ENCODE results near the gene FAM174B.
A peak's percentile ranks its signal among the peaks of the same experiment; 100 is the strongest.

The FAM174B gene

DNA sequence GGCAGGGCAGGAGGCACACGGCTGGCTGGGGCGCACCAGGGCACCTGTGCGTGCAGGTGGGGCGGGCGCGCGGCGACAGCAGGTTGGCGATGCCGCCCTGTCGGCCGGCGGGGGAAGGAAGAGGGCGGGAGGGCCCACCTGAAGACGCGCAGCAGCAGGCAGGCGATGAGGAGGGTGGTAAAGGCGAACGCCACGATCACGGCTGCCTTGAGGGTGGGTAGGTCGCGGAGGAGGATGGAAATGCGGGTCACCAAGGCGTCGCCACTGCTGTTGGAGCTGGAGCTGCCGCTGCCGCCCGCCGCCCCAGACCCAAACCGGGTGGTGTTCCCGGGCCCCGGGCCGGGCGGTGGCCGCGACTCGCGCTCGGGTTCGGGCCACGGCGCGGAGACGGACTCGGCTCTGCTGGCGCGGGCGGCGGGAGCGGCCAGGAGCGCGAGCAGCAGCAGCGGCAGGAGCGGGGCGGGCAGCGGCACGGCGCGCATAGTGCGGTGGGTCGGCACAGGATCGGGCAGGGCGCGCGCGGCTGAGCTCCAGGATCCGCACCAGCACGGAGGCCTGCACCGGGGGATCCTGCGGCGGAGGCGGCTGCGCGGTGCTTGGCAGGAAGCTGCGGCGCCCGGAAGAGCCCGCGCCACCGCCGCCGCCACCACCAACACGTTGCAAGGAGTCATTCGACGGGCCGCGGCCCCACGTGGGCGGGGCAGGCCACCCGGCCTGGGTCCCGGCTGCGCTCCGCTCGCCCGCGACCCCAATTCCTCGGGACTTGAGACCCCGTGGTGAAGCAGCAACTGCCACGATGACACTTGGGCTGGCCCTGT, at the start of gene FAM174B:
Gene FAM174B, minus strand, starts transcription at position 598 of the 818 bp plus-strand sequence.
- TF ChIP-seq JUND (IDR thresholded peaks at IDR 0.05; ENCODE audit: low read depth) = no peak
- peak; percentile 67 to 83 for DNase-seq (ENCODE audit: low read depth in 1 of 2, low spot score in 1 of 2)
- in situ Hi-C loops (cut with HindIII; ENCODE audit: low pct_unique_long_range_greater_than_20kb, low sequenced_read_pairs) = no loop called here

DNA sequence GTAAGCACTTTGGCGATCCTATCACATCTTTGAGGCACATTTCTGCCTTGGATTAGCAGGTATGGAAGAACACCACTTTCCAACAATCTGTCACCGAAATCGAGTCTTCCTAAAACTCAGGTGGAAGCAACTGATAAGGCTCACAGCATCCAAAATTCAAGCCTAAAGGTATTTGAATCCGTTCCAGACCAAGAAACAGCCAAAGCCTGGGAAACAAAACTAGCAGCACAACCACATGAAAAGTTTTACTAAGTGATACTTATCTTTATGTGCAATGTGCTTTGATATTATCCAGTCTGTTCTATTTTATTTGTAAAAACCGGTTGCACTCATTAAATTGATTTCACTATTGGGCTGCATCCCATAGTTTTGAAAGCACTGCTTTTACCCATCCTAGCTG, 40.5 kb upstream of the FAM174B start:
- DNase-seq (ENCODE audit: low read depth in 1 of 2, low spot score in 1 of 2) = peak in 1 of 2 experiments; percentile 40
- TF ChIP-seq JUND (IDR thresholded peaks at IDR 0.05; ENCODE audit: low read depth) = no peak
- in situ Hi-C loops (cut with HindIII; ENCODE audit: low pct_unique_long_range_greater_than_20kb, low sequenced_read_pairs) = no loop called here

DNA sequence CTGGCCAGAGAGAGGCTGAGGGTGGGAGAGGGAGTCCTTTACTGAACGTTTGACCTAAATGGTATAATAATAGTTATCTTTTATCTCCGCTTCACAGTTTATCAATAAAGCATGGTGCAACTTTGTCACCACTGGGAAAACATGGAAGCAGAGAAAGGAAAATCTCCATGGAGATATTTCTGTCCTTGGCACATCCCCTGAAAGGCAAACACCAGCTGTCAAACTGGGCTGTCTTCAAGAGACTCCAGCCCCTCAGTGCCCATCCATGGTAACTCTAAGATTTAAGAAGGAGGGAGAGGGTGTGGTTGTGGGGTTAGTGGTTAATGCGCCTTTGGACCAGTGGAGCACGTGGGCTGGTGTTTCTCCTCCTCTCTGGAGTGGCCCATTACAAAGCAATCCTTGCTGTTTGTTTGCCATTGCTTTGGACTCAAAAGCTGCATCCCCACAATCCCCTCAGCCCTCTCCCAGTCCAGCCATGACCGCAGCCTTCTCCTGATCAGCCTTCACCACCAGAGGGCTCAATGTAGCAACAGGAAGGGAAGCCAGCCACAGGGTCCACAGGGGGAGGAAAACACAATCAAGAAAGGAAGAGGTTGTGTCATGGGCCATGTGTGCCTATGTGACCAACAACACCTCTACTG, 38.2 kb upstream of the FAM174B start:
- no peak for TF ChIP-seq JUND (IDR thresholded peaks at IDR 0.05; ENCODE audit: low read depth)
- DNase-seq (ENCODE audit: low read depth in 1 of 2, low spot score in 1 of 2) = peak; percentile 42 to 71
- in situ Hi-C loops (cut with HindIII; ENCODE audit: low pct_unique_long_range_greater_than_20kb, low sequenced_read_pairs) = no loop called here

DNA sequence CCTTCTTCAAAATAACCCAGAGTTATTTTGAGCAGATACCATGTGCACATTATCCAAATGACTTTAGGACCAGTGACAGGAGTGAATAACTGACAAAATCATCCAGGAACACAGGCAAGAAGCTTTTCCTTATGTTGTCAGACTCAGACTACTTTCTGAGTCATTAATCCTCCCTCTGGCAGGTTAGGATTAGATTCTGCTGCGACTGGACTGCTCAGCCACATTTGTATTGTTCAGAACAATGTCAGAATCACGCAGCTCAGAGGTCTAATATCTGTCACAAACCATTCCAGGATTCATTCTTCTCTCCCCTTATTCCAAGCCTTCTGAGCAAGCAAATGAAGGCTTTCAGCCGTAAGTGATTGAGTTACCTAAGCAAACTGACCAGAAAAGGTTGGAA, 34.8 kb upstream of the FAM174B start:
- no peak for DNase-seq (ENCODE audit: low read depth in 1 of 2, low spot score in 1 of 2)
- in situ Hi-C loops (cut with HindIII; ENCODE audit: low pct_unique_long_range_greater_than_20kb, low sequenced_read_pairs) = no loop called here
- no peak for TF ChIP-seq JUND (IDR thresholded peaks at IDR 0.05; ENCODE audit: low read depth)

DNA sequence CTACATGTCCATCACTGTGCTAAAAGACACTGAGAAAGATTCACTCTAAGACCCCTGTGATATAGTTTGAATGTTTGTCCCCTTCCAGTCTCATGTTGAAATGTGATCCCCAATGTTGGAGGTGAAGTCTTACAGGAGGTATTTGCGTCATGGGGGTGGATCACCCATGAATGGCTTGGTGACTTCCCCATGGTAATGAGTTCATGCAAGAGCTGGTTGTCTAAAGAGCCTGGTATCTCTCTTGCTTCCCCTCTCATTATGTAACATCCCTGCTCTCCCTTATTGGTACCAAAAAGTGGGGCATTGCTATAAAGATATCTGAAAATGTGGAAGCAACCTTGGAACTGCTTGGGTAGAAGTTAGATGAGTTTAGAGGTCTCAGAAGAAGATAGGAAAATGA, 32.2 kb upstream of the FAM174B start:
- in situ Hi-C loops (cut with HindIII; ENCODE audit: low pct_unique_long_range_greater_than_20kb, low sequenced_read_pairs) = no loop called here
- DNase-seq (ENCODE audit: low read depth in 1 of 2, low spot score in 1 of 2) = no peak
- TF ChIP-seq JUND (IDR thresholded peaks at IDR 0.05; ENCODE audit: low read depth) = no peak

DNA sequence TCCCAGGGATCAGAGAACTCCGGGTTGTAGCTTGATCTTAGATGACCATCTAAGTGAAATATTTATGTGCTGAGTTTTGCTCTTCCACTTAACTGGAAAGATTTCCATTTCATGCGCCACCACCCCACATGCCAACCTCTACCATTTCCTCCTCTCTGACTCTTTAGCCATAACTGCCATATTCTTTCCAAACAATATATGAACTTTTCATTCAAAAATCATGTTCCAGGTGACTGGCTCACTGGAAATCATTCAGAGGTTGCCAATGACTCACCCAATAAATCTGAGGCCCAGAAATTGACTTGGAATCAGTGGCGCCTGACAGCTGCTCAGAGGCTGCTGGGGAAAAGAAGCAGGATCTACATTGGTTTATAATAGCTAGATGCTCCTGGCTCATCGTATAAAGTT, 31.6 kb upstream of the FAM174B start:
- in situ Hi-C loops (cut with HindIII; ENCODE audit: low pct_unique_long_range_greater_than_20kb, low sequenced_read_pairs) = no loop called here
- no peak for TF ChIP-seq JUND (IDR thresholded peaks at IDR 0.05; ENCODE audit: low read depth)
- no peak for DNase-seq (ENCODE audit: low read depth in 1 of 2, low spot score in 1 of 2)

DNA sequence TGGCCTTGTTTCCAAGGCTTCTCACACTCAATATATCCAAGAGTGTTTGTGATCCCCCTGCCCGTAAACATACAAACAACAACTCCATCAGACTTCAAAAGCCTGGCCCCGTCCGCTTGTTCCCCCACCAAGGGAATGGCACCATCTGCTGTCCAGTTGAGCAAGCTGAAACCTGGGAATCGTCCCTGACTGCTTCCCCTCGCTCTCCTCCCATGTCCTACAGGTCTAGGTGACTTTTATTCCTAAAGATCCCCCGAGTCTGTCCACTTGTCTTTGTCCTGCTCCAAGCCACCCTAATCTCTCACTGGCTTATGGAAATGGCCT, 27.9 kb upstream of the FAM174B start:
- in situ Hi-C loops (cut with HindIII; ENCODE audit: low pct_unique_long_range_greater_than_20kb, low sequenced_read_pairs) = no loop called here
- no peak for TF ChIP-seq JUND (IDR thresholded peaks at IDR 0.05; ENCODE audit: low read depth)
- DNase-seq (ENCODE audit: low read depth in 1 of 2, low spot score in 1 of 2) = peak; percentile 29 to 92

DNA sequence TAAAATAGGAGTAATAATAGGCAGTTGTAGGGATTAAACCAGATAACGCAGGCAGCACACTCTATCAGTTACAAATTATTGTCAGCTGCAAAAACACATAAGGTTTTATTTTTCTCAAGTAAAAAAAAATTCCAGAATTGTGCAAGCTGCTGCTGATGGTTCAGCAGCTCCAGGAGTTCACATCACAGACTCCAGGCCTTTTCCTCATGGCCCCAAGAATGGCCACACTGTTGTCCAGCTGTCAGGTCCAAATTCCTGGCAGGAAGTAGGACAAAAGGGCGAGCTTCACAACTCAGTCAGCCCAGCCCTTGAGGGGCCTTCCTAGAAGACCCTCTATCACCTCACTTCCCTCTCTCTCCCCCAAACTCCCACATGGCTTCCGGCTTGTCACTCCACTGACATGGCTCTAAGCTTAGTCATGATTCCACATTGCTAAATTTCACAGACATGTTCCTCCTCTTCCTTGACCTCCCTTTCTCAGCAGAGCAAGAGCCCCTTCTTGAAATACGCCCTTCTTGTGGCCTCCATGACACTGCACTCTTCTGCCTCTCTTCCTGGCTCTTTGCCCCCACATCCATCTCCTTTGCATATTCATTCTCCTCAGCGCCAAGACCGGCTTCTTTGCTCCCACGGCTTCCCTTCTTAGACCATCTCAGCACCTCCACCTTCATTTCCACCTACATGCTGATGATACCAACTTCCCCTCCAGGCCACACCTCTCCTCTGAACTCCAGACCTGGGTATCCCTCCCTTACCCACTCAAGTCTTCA, 27.4 kb upstream of the FAM174B start:
- in situ Hi-C loops (cut with HindIII; ENCODE audit: low pct_unique_long_range_greater_than_20kb, low sequenced_read_pairs) = no loop called here
- TF ChIP-seq JUND (IDR thresholded peaks at IDR 0.05; ENCODE audit: low read depth) = no peak
- no peak for DNase-seq (ENCODE audit: low read depth in 1 of 2, low spot score in 1 of 2)

DNA sequence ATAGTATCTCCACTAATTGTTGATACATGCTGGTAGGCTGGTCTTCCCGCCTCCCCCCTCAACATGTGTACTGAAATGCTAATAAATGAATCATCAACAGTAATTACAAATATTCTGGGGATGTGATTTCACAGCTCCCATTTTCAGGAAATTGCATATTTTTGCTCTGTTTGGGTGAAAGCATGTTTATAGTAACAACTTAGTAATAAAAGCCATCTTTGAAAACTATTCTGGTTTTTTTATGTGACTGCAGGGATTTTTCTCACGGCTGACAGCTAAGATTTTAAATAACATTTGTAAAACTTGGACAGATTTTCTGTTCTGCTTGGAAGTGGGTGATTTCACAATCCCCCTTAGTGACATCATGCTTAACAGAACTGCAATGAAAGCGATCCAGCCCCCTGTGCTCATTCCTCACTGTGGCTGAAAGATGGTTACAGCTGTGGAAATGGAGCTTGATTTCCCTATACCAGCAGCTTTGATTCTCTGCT, 25.6 kb upstream of the FAM174B start:
- DNase-seq (ENCODE audit: low read depth in 1 of 2, low spot score in 1 of 2) = no peak
- TF ChIP-seq JUND (IDR thresholded peaks at IDR 0.05; ENCODE audit: low read depth) = no peak
- in situ Hi-C loops (cut with HindIII; ENCODE audit: low pct_unique_long_range_greater_than_20kb, low sequenced_read_pairs) = no loop called here

DNA sequence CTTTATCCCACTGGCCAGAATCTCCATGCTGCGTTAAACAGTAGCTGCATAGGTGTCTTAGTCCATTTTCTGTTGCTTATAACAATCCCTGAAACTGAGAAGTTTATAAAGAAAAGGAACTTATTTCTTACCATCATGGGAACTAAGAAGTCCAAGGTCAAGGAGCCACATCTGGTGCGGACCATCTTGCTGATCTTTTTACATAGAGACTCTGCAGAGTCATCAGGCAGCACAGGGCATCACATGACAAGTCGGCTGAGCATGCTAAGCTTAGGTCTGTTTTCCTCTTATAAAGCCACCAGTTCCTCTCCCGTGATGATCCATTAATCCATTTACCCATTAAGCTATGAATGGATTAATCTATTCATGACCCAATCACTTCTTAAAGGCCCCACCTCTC, 22.4 kb upstream of the FAM174B start:
- DNase-seq (ENCODE audit: low read depth in 1 of 2, low spot score in 1 of 2) = no peak
- in situ Hi-C loops (cut with HindIII; ENCODE audit: low pct_unique_long_range_greater_than_20kb, low sequenced_read_pairs) = no loop called here
- no peak for TF ChIP-seq JUND (IDR thresholded peaks at IDR 0.05; ENCODE audit: low read depth)

DNA sequence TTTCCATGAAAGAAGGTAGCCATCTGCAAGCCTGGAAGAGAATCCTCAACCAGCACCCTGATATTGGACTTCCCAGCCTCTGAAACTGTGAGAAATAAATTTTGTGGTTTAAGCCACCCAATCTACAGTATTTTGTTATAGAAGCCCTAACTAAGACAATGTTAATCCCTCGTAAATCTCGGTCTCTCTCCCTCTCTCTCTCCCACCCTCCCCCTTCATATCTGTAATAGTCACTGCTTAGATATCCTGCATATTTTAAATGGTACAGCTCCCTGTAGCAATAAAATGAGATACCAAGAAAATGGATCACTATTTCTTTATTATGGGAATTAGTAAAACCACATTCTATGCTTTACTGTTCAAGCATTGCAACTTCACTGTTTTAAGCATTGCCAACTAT, 21.0 kb upstream of the FAM174B start:
- no peak for DNase-seq (ENCODE audit: low read depth in 1 of 2, low spot score in 1 of 2)
- in situ Hi-C loops (cut with HindIII; ENCODE audit: low pct_unique_long_range_greater_than_20kb, low sequenced_read_pairs) = no loop called here
- no peak for TF ChIP-seq JUND (IDR thresholded peaks at IDR 0.05; ENCODE audit: low read depth)

DNA sequence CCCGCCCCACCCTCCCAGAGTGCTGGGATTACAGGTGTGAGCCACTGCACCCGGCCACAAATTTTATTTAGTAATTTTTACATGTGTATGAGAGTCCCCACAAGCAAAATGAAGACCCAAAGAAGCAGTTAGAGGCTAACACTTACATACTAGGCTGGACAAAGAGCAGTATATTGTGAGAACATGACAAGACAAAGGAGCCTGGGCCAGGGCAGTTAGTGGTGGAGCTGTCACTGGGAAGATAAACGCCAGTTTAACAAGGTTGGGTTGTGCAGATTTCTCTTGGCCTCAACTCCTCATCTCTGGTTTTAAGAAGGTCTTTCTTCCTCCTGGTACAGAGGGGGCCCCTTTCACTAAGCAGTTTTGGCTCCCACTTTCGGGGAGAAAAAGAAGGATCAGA, 19.9 kb upstream of the FAM174B start:
- in situ Hi-C loops (cut with HindIII; ENCODE audit: low pct_unique_long_range_greater_than_20kb, low sequenced_read_pairs) = no loop called here
- no peak for DNase-seq (ENCODE audit: low read depth in 1 of 2, low spot score in 1 of 2)
- no peak for TF ChIP-seq JUND (IDR thresholded peaks at IDR 0.05; ENCODE audit: low read depth)

DNA sequence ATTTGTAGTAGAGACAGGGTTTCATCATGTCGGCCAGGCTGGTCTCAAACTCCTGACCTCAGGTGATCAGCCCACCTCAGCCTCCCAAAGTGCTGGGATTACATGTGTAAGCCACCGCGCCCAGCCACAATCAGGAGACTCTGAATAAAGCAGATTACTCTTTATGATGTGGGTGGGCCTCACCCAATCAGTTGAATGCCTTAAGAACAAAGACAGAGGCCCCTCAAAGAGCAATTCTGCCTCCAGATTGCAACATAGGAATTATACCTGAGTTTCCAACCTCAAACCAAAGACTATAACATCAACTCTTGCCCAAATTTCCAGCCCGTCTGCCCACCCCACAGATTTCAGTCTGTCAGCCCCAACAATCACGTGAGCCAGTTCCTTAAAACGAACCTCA, 18.8 kb upstream of the FAM174B start:
- TF ChIP-seq JUND (IDR thresholded peaks at IDR 0.05; ENCODE audit: low read depth) = no peak
- no peak for DNase-seq (ENCODE audit: low read depth in 1 of 2, low spot score in 1 of 2)
- in situ Hi-C loops (cut with HindIII; ENCODE audit: low pct_unique_long_range_greater_than_20kb, low sequenced_read_pairs) = no loop called here

All from T47D (cell line).